Small intestine (tissue), 7 donors: ENCODE measurements around the gene NFATC2. TPM values are rescaled to one million over a fixed set of nuclear protein-coding genes. Genes with fewer than 3 reads are reported as not detected.

Source experiments
- DNase-seq, 2 donors: peaks; one replicate each; pipeline versions ENCODE4 v3.0.0 to v3.0.0-alpha.2; 2013
- FAIRE-seq: peaks from 2 replicates; lab custom pipeline; 2012; peaks lifted over from hg19 to GRCh38; lab: Jason Lieb, UNC
- H3K27ac ChIP-seq, 3 donors: one replicate each; pipeline ENCODE4 v1.5.1; 2013; ENCODE audit warnings: low read length in 2 of 3, mild to moderate bottlenecking in 2 of 3, control low read depth in 1 of 3, inconsistent platforms in 1 of 3, low read depth in 1 of 3, moderate library complexity in 1 of 3
- H3K27me3 ChIP-seq, 3 donors: one replicate each; pipeline ENCODE4 v1.6.1; 2013; ENCODE audit warnings: low read length in 3 of 3, inconsistent platforms in 1 of 3; ENCODE audit not compliant: control insufficient read depth in 3 of 3, insufficient read depth in 3 of 3
- H3K36me3 ChIP-seq, 3 donors: one replicate each; pipeline ENCODE4 v1.6.1; 2013; ENCODE audit warnings: low read length in 3 of 3, inconsistent platforms in 1 of 3, low read depth in 1 of 3, mild to moderate bottlenecking in 1 of 3, moderate library complexity in 1 of 3; ENCODE audit not compliant: control insufficient read depth in 3 of 3, insufficient read depth in 2 of 3
- H3K4me1 ChIP-seq, 3 donors: one replicate each; pipeline ENCODE4 v1.6.1; 2013; ENCODE audit warnings: low read length in 2 of 3, inconsistent platforms in 1 of 3, low read depth in 1 of 3, mild to moderate bottlenecking in 1 of 3, moderate library complexity in 1 of 3; ENCODE audit not compliant: control insufficient read depth in 3 of 3, insufficient read depth in 2 of 3
- H3K4me3 ChIP-seq, 3 donors: one replicate each; pipeline ENCODE4 v1.5.1; 2013; ENCODE audit warnings: low read length in 3 of 3, control low read depth in 1 of 3, inconsistent platforms in 1 of 3, low read depth in 1 of 3, mild to moderate bottlenecking in 1 of 3, moderate library complexity in 1 of 3
- H3K9me3 ChIP-seq, 2 donors: one replicate each; pipeline ENCODE4 v1.6.1; 2013; ENCODE audit warnings: low read depth in 1 of 2, low read length in 1 of 2; ENCODE audit not compliant: control insufficient read depth in 2 of 2, insufficient read depth in 1 of 2
- WGBS, 3 donors: extraction: QIAGEN DNeasy Blood & Tissue Kit; methylation state at CpG; one replicate each; pipeline ENCODE4 v1.1.7; 2013; 5-methylcytosine and 5-hydroxymethylcytosine counted together
- polyA plus RNA-seq, 4 donors: library from polyadenylated mRNA; stranded (reverse) in 3 of 4; unstranded in 1 of 4; fragments of 200-250 nt in 3 of 4; fragments of 120-200 nt in 1 of 4; gene quantifications; one replicate each; pipeline versions ENCODE4 v1.2.1 to v1.2.3, GENCODE V29; 2013
- donor health status: healthy with polysubstance abuse.
- donor health status: control.
- donor health status: control.
- donor health status: Bipolar disorder and iron deficiency.
- donor health status: healthy.

The NFATC2 gene
- polyA plus RNA-seq, 4 donors, result 3.1 to 19.4 (median 6.2) TPM

DNA sequence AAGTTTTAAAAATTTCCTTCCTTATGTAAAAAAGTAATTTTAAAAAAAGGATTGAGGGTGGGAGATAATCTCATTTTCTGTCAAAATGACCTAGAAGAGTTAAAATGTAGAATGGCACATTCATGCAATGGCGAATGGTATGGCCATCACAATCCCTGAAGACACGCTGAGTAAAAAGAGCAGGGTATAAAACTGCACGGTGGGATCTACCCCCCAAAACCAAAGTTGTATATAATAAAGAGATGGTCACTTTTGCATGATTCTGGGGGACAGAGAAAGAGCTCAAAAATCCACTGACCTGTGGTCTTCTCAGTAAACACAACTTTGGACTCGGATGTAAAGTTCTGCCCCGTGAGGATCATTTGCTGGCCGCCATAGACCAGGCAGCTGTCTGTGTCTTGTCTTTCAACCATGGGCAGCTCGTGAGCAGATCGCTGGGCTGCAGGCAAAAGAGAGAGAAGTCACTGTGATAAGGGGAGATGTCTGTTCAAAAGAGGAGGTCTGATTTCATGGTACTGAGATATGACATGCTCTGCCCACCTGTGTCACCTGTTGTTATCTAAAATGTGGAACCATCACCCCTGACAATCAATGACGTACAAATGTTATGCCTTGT is 88.2 kb downstream of the NFATC2 start:
- FAIRE-seq (no peak), DNase-seq (no peak)

GRCh38 chr20:51452734-51453365 is 89.7 kb downstream of the NFATC2 start:
- H3K4me3 ChIP-seq, result no peak overlapping the region
- H3K4me1 ChIP-seq, result peaks cover 0 to 9% (median 0%) of the 10 kb centered on the region in 3 donors
- H3K36me3 ChIP-seq, result peaks cover 2 to 61% (median 4%) of the 10 kb centered on the region in 3 donors
- FAIRE-seq (no peak), DNase-seq (no peak)
- 95 to 97% (median 97%) methylated on average over 13 of the region's 13 CpGs for WGBS, 3 donors
- H3K9me3 ChIP-seq, result peaks cover 0 to 4% of the 10 kb centered on the region in 2 donors
- no peak overlapping the region for H3K27ac ChIP-seq
- no peaks in the 10 kb centered on the region for H3K27me3 ChIP-seq

More for the DNA sequence above, 88.2 kb downstream of the NFATC2 start:
- Histone ChIP-seq H3K27ac (no peak overlapping the region), H3K27me3 (no peaks in the 10 kb centered on the region), H3K4me1 (peaks cover 0 to 9% (median 0%) of the 10 kb centered on the region in 3 donors), H3K4me3 (no peak overlapping the region), H3K9me3 (peaks cover 0 to 4% of the 10 kb centered on the region in 2 donors), H3K36me3 (peaks cover 2 to 62% (median 4%) of the 10 kb centered on the region in 3 donors)
- 97 to 98% (median 97%) methylated on average over 9 of the region's 9 CpGs for WGBS, 3 donors

GRCh38 chr20:51452091-51452613 is 90.4 kb downstream of the NFATC2 start:
- H3K4me1 ChIP-seq, result peaks cover 0 to 9% (median 0%) of the 10 kb centered on the region in 3 donors
- DNase-seq, result no peak
- WGBS, 3 donors, result 93 to 95% (median 93%) methylated on average over 6 of the region's 6 CpGs
- peaks cover 2 to 64% (median 4%) of the 10 kb centered on the region in 3 donors for H3K36me3 ChIP-seq
- peaks cover 0 to 4% of the 10 kb centered on the region in 2 donors for H3K9me3 ChIP-seq
- no peak for FAIRE-seq
- no peaks in the 10 kb centered on the region for H3K27me3 ChIP-seq
- no peak overlapping the region for H3K27ac ChIP-seq
- no peak overlapping the region for H3K4me3 ChIP-seq

GRCh38 chr20:51451484-51451883 is 91.0 kb downstream of the NFATC2 start:
- H3K9me3 ChIP-seq, result peaks cover 0 to 4% of the 10 kb centered on the region in 2 donors
- H3K4me3 ChIP-seq, result no peak overlapping the region
- no peak for DNase-seq
- peaks cover 0 to 5% (median 0%) of the 10 kb centered on the region in 3 donors for H3K4me1 ChIP-seq
- H3K36me3 ChIP-seq, result peaks cover 2 to 63% (median 4%) of the 10 kb centered on the region in 3 donors
- WGBS, 3 donors, result 96 to 97% (median 97%) methylated on average over 12 of the region's 12 CpGs
- no peak for FAIRE-seq
- no peaks in the 10 kb centered on the region for H3K27me3 ChIP-seq
- no peak overlapping the region for H3K27ac ChIP-seq

DNA sequence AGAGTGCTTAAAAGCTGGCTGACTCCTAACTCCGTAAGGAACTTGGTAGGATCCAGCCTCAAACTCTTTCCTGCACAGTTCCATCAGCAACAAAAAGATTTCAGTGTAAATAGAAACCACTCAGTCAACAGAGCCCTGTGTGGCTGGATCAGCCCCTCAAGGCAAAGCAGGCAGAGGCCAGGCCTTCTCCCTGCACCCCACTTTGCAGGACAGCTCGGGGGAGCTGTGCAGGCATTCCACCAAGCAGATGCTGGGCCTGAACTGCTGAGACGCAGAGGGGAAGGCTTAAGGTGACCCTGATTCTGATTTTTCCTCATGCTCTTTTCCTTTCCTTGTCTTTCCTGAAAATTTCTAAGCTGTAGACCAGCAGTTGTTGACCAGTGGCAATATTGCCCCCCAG is 91.5 kb downstream of the NFATC2 start:
- 78 to 89% (median 78%) methylated on average over 3 of the region's 3 CpGs for WGBS, 3 donors
- Histone ChIP-seq H3K36me3 (peaks cover 2 to 64% (median 4%) of the 10 kb centered on the region in 3 donors), H3K9me3 (peaks cover 0 to 4% of the 10 kb centered on the region in 2 donors), H3K27me3 (no peaks in the 10 kb centered on the region), H3K4me3 (no peak overlapping the region), H3K4me1 (no peaks in the 10 kb centered on the region), H3K27ac (no peak overlapping the region)
- DNase-seq (no peak), FAIRE-seq (no peak)

GRCh38 chr20:51450221-51450712 is 92.3 kb downstream of the NFATC2 start:
- no peak overlapping the region for H3K27ac ChIP-seq
- peaks cover 2 to 70% (median 4%) of the 10 kb centered on the region in 3 donors for H3K36me3 ChIP-seq
- 86 to 91% (median 87%) methylated on average over 5 of the region's 5 CpGs for WGBS, 3 donors
- no peaks in the 10 kb centered on the region for H3K27me3 ChIP-seq
- H3K4me3 ChIP-seq, result no peak overlapping the region
- DNase-seq (no peak), FAIRE-seq (no peak)
- peaks cover 0 to 4% of the 10 kb centered on the region in 2 donors for H3K9me3 ChIP-seq
- no peaks in the 10 kb centered on the region for H3K4me1 ChIP-seq

- peaks cover 0 to 4% of the 10 kb centered on the region in 2 donors for H3K9me3 ChIP-seq
- no peak overlapping the region for H3K27ac ChIP-seq
- no peak for FAIRE-seq
- 89 to 92% (median 90%) methylated on average over 7 of the region's 7 CpGs for WGBS, 3 donors
- no peak overlapping the region for H3K4me3 ChIP-seq
- no peaks in the 10 kb centered on the region for H3K4me1 ChIP-seq
- H3K36me3 ChIP-seq, result peaks cover 2 to 76% (median 4%) of the 10 kb centered on the region in 3 donors
- no peak for DNase-seq
- H3K27me3 ChIP-seq, result no peaks in the 10 kb centered on the region
Observed at GRCh38 chr20:51449498-51450220, 92.9 kb downstream of the NFATC2 start.

- no peak overlapping the region for H3K4me3 ChIP-seq
- FAIRE-seq, result no peak
- WGBS, 3 donors, result 81 to 93% (median 87%) methylated on average over 5 of the region's 5 CpGs
- no peaks in the 10 kb centered on the region for H3K27me3 ChIP-seq
- H3K4me1 ChIP-seq, result no peaks in the 10 kb centered on the region
- no peak for DNase-seq
- H3K9me3 ChIP-seq, result no peaks in the 10 kb centered on the region
- peaks cover 2 to 82% (median 2%) of the 10 kb centered on the region in 3 donors for H3K36me3 ChIP-seq
- peak overlapping the region in 1 of 3 donors; percentile 64 for H3K27ac ChIP-seq
Observed at GRCh38 chr20:51447765-51448148, 94.8 kb downstream of the NFATC2 start.
